NCI-H345 treated with DMSO at 0.1 percent for 48 hours (cell line): ENCODE results near the gene ADAMTSL5.
"Not testable (repeated sequence)": the region's sequence is repeated elsewhere in the genome, so short reads cannot be mapped to it uniquely, and the experiment has no call there.

ENCODE experiments used
- DNase-seq: peaks from one replicate; lab custom pipeline; 2025; ENCODE audit not compliant: unreplicated experiment; lab: John Stamatoyannopoulos, UW

The ADAMTSL5 gene

DNA sequence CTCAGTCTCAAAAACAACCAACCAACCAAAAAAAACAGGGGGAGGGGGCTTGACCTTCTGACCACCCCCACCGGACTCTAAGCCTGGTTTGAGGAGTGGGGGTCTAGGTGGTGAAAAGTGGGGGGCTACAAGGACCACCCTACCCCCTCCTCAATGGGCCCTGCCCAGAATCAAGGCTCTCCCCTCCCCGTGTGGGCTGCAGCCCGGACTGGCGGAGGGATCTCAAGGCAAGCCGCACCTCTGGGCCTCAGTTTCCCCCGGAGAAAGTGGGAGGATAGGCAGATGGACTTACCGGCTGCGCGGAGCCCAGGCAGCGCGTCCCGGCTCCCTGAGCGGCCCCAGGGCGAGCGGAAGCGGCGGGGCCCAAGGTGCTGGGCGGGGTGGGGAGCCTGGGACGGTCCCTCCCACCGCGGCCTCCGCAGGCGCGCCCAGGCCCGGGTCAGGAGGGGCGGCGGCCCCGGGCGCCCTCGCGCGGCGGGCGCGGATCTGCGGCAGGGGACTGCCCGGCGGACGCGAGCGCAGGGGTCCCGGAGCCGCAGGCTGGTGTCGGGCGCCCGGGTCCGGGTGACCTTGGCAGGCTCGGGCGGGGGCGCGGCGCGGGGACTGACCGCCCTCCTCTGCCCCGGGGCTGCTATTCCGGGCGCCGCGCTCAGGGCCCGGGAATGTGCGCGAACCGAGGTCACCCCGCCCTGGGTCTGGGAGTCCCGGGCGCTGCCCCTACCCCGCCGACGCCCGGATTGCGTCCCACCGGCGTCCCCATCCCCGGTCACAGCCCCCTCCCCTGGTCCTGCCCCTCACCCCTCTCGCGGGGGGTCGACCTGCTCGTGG, at the start of gene ADAMTSL5:
ADAMTSL5 (minus strand) TSS at position 349 of the 828 bp plus-strand sequence. CDS start 2,076 bp downstream, outside the sequence.
- no peak for DNase-seq

- no peak for DNase-seq
These were observed 48.5 kb upstream of the ADAMTSL5 start for GRCh38 chr19:1561236-1561842.

DNA sequence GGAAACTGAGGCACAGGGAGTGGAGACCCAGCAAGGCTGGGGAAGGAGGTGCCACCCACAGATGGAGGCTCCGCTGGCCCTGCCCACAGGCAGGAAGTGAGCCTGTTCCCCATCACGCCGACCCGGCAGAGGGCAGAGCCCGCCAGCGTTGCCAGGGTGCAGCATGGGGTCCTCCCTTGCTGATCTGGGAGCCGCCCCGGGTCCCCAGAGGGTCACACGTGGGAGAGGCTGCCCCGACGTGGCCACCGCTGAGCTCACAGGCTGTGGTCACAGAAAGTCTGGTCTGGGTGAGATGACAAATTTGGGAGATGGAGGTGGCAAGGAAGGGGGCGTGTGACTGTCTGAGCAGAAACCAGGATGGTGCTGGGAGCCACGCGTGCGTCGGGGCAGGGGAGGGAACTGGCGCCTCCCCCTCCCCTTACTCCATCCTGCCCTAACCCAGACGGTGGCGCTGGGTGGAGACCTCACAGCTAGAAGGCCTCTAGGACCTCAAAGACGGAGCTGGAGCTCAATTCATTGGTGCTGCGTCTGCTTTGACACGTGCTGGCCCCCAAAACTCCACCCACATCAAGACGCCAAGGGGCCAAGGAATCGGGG, 47.6 kb upstream of the ADAMTSL5 start:
- no peak for DNase-seq

DNA sequence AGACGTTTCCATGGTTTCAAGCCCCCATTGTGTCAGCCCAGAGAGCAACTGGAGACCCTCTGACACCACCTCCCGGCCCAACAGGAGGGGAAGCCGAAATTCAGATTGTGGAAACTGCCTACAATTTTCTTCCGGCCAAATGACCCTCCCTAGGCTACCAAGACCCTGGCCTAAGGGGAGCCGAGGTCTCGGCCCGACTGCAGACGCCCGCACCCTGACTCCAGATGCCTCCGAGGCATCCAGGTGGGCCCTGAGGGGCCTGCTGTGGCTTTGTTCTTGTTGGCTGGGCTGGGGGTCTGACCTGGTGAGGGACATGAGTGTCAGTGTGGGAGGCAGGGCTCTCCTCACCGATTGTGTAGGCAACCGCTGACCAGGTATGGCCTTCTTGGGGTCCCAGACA, 45.7 kb upstream of the ADAMTSL5 start:
- DNase-seq: no peak

GRCh38 chr19:1556390-1557070, 43.7 kb upstream of the ADAMTSL5 start:
- no peak for DNase-seq

DNA sequence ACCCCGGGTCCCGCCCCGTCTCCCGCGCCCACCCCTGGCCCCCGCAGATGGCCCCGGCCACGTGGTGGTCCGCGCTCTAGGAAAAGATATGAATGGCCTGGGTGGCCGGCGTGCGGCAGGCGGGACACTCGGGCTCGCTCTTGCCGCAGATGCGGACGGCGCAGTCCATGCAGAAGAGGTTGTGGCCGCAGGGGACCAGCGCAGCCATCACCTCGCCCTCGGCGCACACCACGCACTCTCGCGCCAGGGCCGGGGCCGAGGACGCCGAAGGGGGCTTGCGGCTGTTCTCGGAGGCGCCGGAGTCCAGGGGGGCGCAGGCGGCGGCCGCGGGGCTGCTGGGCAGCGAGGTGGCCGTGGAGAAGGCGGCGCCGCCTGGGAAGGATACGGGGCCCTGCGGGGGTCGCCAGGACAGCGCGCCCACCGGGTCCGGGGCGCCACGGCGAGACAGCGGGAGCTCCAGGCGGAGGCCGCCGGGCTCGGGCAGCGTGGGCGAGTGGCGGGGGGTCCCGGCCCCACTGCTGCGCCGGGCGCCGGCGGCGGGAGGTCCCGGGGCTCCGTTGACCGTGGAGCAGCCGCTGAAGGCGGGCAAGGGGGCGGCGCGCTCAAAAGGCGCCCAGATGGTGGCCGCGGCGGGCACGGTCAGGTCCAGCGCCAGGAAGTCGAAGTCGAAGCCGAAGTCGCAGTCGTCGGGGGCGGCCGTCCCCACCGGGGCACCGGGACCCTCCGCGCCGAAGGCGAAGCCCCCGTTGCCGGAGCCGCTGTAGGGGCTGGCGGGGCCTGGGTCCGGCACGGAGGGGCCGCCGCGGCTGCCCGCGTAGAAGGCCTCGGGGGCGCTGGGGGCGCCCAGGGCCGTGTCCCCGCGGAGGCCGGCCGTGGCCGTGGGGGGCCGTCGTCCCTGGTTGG, 42.9 kb upstream of the ADAMTSL5 start:
- DNase-seq: no peak

- DNase-seq: no peak
These were observed 42.1 kb upstream of the ADAMTSL5 start for GRCh38 chr19:1554968-1555367.

DNA sequence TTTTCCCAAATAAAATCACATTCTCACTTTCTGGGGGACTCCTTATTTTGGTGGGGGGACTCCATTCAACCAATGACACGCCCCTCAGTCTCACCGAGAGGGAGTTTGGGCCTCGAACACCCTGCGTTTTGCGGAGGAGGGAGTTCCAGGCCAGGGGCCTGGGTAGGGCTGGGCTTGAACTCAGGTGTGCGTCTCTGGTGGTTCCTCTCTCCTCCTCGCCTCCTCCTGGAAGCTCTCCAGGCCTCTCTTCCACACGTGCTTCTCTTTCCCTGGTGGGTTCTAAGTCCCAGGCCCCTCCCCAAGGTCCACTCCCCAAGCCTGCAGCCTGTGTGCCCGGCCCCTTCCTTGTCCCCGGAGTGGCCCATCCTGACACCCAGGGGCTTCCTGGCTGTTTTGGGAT, 40.6 kb upstream of the ADAMTSL5 start:
- no peak for DNase-seq

DNA sequence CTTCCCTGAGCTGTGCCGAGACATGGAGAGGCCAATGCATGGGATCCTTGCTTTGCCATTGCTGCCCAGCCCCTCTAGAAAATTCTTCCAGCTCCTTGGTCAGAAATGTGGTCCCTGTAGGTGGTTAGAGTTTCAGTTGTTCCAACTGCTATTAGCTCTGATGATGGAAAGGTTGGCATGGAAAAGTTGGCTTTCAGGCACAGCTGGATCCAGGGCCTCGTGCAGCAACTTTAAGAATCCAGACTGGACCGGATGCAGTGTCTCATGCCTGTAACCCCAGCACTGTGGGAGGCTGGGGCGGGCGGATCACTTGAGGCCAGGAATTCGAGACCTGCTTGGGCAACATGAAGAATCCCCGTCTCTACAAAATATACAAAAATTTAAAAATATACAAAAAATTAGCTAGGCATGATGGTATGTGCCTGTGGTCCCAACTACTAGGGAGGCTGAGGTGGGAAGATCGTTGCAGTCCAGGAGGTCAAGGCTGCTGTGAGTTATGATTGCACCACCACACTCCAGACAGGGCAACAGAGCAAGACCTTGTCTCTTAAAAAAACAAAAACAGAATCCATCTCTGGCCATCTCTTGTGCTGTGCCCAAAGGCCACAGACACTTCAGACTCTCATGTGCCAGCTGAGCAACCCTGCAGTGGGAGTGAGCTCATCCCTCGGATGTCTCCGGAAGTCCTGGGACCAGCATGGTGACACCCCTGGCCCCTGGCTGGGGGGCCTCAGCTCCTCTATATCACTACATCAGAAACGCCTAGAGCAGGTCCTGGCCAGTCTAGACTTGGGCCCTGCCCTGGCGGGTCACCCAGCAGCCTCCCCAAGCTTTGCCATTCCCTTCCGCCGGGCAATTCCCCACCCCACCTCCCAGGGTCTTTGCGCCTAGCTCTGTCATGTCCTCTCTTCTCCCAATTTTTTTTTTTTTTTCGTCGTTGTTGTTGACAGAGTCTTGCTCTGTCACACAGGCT, 38.5 kb upstream of the ADAMTSL5 start:
- no peak for DNase-seq

DNA sequence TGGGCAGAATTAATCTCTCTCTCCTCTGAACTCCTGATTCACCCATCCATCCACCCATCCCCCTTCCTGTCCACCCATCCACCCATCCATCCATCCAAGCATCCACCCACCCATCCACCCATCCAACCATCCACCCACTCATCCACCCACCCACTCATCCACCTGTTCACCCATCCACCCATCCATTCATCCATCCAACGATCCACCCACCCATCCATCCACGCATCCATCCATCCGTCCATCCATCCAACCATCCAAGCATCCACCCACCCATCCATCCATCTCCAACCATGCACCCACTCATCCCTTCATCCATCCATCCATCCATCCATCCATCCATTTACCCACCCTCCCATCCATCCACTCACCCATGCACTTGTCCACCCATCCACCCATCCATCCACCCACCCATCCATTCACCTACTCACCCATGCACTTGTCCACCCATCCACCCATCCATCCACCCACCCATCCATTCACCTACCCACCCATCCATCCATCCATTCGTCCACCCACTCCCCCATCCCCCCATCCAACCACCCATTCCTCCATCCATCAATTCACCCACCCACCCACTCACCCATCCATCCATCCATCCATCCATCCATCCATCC, 36.6 kb upstream of the ADAMTSL5 start:
- DNase-seq: no peak

DNA sequence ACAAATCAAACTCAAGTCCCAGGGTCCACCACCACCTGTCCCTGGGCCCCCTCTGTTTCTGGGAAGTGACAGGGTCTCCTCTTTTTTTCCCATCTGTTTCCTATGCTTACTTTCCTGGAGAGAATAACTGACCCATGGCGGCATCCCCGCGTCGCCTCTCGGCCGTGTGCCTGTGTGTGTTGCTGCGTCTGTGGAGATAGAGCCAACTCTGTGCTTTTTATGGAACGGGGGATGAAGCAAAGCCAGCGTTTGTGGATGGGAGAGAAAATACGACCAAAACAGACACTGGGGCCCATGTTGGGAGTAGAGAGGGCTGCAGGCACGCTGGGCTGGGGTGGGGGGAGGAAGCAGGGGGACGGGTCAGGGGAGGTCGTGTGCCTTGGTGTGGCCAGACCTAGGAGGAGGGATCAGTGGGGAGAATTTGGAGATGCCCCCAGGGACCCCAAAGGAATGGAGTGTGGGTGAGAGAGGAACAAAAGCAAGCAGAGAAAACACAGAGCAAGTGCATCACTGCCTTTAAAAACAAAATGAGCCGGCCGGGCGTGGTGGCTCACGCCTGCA, 27.6 kb upstream of the ADAMTSL5 start:
- DNase-seq: no peak

- DNase-seq: not testable (repeated sequence)
These were observed 26.9 kb upstream of the ADAMTSL5 start for GRCh38 chr19:1539749-1540148.

GRCh38 chr19:1538978-1539377, 26.2 kb upstream of the ADAMTSL5 start:
- DNase-seq: no peak

GRCh38 chr19:1535699-1536098, 22.9 kb upstream of the ADAMTSL5 start:
- DNase-seq: not testable (repeated sequence)

GRCh38 chr19:1534972-1535371, 22.2 kb upstream of the ADAMTSL5 start:
- no peak for DNase-seq

DNA sequence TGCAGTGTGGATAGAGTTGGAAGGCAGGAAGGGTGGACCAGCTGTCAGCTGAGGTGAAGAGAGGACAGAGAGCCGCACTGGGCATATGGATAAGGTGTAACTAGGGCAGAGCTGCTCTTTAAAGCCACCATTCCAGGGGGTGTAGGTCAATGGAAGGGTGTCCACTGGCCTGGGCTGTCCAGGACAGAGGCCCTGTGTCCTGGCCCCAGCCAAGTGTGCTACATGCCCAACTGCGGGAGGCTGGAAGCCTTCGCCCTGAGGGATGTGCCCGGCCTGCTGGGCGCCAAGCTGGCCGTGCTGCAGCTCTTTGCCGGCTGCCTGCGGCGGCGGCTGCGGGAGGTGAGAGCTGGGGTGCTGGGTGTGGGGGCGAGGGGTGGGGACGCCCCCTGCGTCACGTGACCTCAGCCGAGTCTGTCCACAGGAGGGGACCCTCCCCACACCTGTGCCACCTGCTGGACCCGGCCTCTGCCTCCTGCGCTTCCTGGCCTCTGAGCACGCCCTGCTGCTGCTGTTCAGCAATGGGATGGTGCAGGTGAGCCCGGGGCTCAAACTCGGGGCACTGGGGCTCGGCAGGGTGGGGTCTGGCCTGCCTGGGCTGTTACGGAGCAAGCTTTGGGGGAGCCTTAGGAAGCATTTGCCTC, 20.8 kb upstream of the ADAMTSL5 start:
- no peak for DNase-seq

GRCh38 chr19:1532003-1532402, 19.2 kb upstream of the ADAMTSL5 start:
- DNase-seq: no peak

GRCh38 chr19:1531587-1531986, 18.8 kb upstream of the ADAMTSL5 start:
- DNase-seq: no peak
